ENCODE measurements around the gene UCKL1. TPM values are rescaled to one million over a fixed set of nuclear protein-coding genes. Genes with fewer than 3 reads are reported as not detected.

The UCKL1 gene
- total RNA-seq, 1 donor from 2014 or later: 33.4 TPM

- H3K27ac Mint-ChIP-seq (ENCODE audit: unreplicated experiment): peak overlapping the region; percentile 94
- H3K36me3 ChIP-seq (ENCODE audit: insufficient read depth, low read length): peaks cover 11% of the 10 kb centered on the region
- H3K9me3 Mint-ChIP-seq (ENCODE audit: unreplicated experiment): no peaks in the 10 kb centered on the region
- peaks cover 2% of the 10 kb centered on the region for H3K36me3 Mint-ChIP-seq (ENCODE audit: low read depth, unreplicated experiment)
- no peaks in the 10 kb centered on the region for H3K27me3 ChIP-seq (ENCODE audit: insufficient read depth, low read length)
- peak overlapping the region; percentile 94 for H3K4me3 Mint-ChIP-seq (ENCODE audit: unreplicated experiment)
- FAIRE-seq (no peak), DNase-seq (ENCODE audit: low read depth) (no peak)
- H3K9ac ChIP-seq (ENCODE audit: low read length): peak overlapping the region; percentile 91
- no peaks in the 10 kb centered on the region for H3K9me3 ChIP-seq (ENCODE audit: insufficient read depth, low read depth, low read length)
- H2AFZ ChIP-seq (ENCODE audit: low read depth, low read length): no peak overlapping the region
- H3K4me1 ChIP-seq (ENCODE audit: insufficient read depth, low read length): peaks cover 10% of the 10 kb centered on the region
- peak overlapping the region; percentile 83 for H3K4me3 ChIP-seq (ENCODE audit: insufficient read depth, low read depth, low read length)
- H3K27ac ChIP-seq (ENCODE audit: low read depth, low read length): peak overlapping the region; percentile 67
- TF ChIP-seq, protein P1, sequence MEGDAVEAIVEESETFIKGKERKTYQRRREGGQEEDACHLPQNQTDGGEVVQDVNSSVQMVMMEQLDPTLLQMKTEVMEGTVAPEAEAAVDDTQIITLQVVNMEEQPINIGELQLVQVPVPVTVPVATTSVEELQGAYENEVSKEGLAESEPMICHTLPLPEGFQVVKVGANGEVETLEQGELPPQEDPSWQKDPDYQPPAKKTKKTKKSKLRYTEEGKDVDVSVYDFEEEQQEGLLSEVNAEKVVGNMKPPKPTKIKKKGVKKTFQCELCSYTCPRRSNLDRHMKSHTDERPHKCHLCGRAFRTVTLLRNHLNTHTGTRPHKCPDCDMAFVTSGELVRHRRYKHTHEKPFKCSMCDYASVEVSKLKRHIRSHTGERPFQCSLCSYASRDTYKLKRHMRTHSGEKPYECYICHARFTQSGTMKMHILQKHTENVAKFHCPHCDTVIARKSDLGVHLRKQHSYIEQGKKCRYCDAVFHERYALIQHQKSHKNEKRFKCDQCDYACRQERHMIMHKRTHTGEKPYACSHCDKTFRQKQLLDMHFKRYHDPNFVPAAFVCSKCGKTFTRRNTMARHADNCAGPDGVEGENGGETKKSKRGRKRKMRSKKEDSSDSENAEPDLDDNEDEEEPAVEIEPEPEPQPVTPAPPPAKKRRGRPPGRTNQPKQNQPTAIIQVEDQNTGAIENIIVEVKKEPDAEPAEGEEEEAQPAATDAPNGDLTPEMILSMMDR (IDR thresholded peaks at IDR 0.05; ENCODE audit: insufficient read depth, low read depth, low read length): no peak
- H4K20me1 ChIP-seq (ENCODE audit: insufficient read depth, low read length): peaks cover 64% of the 10 kb centered on the region
- H3K4me2 ChIP-seq (ENCODE audit: low read length): peak overlapping the region; percentile 86
- peaks cover 49% of the 10 kb centered on the region for H3K79me2 ChIP-seq (ENCODE audit: insufficient read depth, low read length)
- peaks cover 14% of the 10 kb centered on the region for H3K4me1 Mint-ChIP-seq (ENCODE audit: low read depth, unreplicated experiment)
- H3K27me3 Mint-ChIP-seq (ENCODE audit: low read depth, unreplicated experiment): no peaks in the 10 kb centered on the region
Observed at GRCh38 chr20:63895202-63895951, 60.8 kb downstream of the UCKL1 start.

- Histone ChIP-seq H3K9ac (ENCODE audit: low read length) (peak within 1 kb of the TSS; percentile 91), H3K79me2 (ENCODE audit: insufficient read depth, low read length) (peaks cover 41% of the 10 kb centered on the region), H2AFZ (ENCODE audit: low read depth, low read length) (peak within 1 kb of the TSS; percentile 13), H4K20me1 (ENCODE audit: insufficient read depth, low read length) (peaks cover 61% of the 10 kb centered on the region), H3K27me3 (ENCODE audit: insufficient read depth, low read length) (no peaks in the 10 kb centered on the region), H3K36me3 (ENCODE audit: insufficient read depth, low read length) (peaks cover 17% of the 10 kb centered on the region), H3K4me2 (ENCODE audit: low read length) (peak within 1 kb of the TSS; percentile 86), H3K4me1 (ENCODE audit: insufficient read depth, low read length) (peaks cover 10% of the 10 kb centered on the region), H3K27ac (ENCODE audit: low read depth, low read length) (peak within 1 kb of the TSS; percentile 67), H3K9me3 (ENCODE audit: insufficient read depth, low read depth, low read length) (no peaks in the 10 kb centered on the region), H3K4me3 (ENCODE audit: insufficient read depth, low read depth, low read length) (peak within 1 kb of the TSS; percentile 83)
- FAIRE-seq: no peak
- peaks cover 14% of the 10 kb centered on the region for H3K4me1 Mint-ChIP-seq (ENCODE audit: low read depth, unreplicated experiment)
- peak; percentile 58 for DNase-seq (ENCODE audit: low read depth)
- no peaks in the 10 kb centered on the region for H3K9me3 Mint-ChIP-seq (ENCODE audit: unreplicated experiment)
- peak within 1 kb of the TSS; percentile 94 for H3K27ac Mint-ChIP-seq (ENCODE audit: unreplicated experiment)
- TF ChIP-seq, protein P1 (IDR thresholded peaks at IDR 0.05; ENCODE audit: insufficient read depth, low read depth, low read length): no peak
- TF ChIP-seq EZH2 (IDR thresholded peaks at IDR 0.05; ENCODE audit: insufficient read depth, low read length): no peak
- peaks cover 2% of the 10 kb centered on the region for H3K36me3 Mint-ChIP-seq (ENCODE audit: low read depth, unreplicated experiment)
- no peaks in the 10 kb centered on the region for H3K27me3 Mint-ChIP-seq (ENCODE audit: low read depth, unreplicated experiment)
- H3K4me3 Mint-ChIP-seq (ENCODE audit: unreplicated experiment): peak within 1 kb of the TSS; percentile 94
Observed at GRCh38 chr20:63894358-63895201, 61.6 kb downstream of the UCKL1 start, which contains the start of gene DNAJC5. TSS of gene DNAJC5 (plus strand) at chr20:63895126. CDS start at chr20:63928346, 33,220 bp downstream.

All from astrocyte (in vitro differentiated cells and primary cell).